K562 (cell line): ENCODE data around the gene CEMP1. TPM values are rescaled to one million over a fixed set of nuclear protein-coding genes. Genes with fewer than 3 reads are reported as not detected.

Source experiments
- DIDO1 ChIP-seq: fragments of 450-650 bp; IDR thresholded peaks from 2 replicates; pipeline ENCODE4 v1.6.1; 2016; ENCODE audit warnings: low read depth, missing biosample characterization, missing genetic modification characterization
- ELK1 ChIP-seq: sonication (generic); formaldehyde crosslinking; IDR thresholded peaks from 2 replicates; pipeline ENCODE4 v1.8.1; 2022; ENCODE audit warnings: missing genetic modification reagents
- KDM2B ChIP-seq: fragments of 250-450 bp; sonication (Bioruptor Pico); IDR thresholded peaks from 2 replicates; pipeline ENCODE4 v1.8.0; 2021; ENCODE audit warnings: mild to moderate bottlenecking, moderate library complexity
- MGA ChIP-seq: fragments of 450-650 bp; IDR thresholded peaks from 2 replicates; pipeline ENCODE4 v1.6.1; 2016; ENCODE audit warnings: mild to moderate bottlenecking, moderate library complexity
- NR0B1 ChIP-seq: fragments of 450-650 bp; IDR thresholded peaks from one replicate; pipeline ENCODE4 v1.6.1; 2018; ENCODE audit warnings: mild to moderate bottlenecking, moderate library complexity; ENCODE audit not compliant: partially characterized antibody
- PRPF4 ChIP-seq: fragments of 200-400 bp; formaldehyde crosslinking; IDR thresholded peaks from one replicate; pipeline ENCODE4 v1.6.1; 2017; ENCODE audit warnings: low read length, low read depth, mild to moderate bottlenecking; ENCODE audit not compliant: insufficient read depth, poor library complexity, severe bottlenecking
- ZNF282 ChIP-seq: sonication (generic); formaldehyde crosslinking; IDR thresholded peaks from 2 replicates; pipeline ENCODE4 v1.8.1; 2023; ENCODE audit warnings: missing genetic modification reagents
- ZNF57 ChIP-seq: fragments of 450-650 bp; formaldehyde crosslinking; IDR thresholded peaks from 2 replicates; pipeline ENCODE4 v1.4.0; 2020; ENCODE audit warnings: mild to moderate bottlenecking, moderate library complexity
- polyA plus RNA-seq, 8 experiments: library from polyadenylated mRNA; depleted of rRNA in 4 of 8; stranded (reverse) in 5 of 8; unstranded in 3 of 8; fragments of >200 nt; fragmentation: Nextera tagmentation in 2 of 8; fragmentation: Illumina TruSeq in 1 of 8; extraction: Ambion mirVana in 2 of 8; extraction: Trizol in 1 of 8; gene quantifications; 2 replicates each; pipeline versions ENCODE4 v1.2.1 to v1.2.3, GENCODE V29; 2011 to 2014; ENCODE audit warnings: inconsistent platforms in 1 of 8, missing spikeins in 1 of 8
- total RNA-seq, 7 experiments: library from RNA; depleted of rRNA in 6 of 7; stranded (reverse); fragments of >200 nt in 6 of 7; fragmentation: Illumina TruSeq in 2 of 7; extraction: Trizol in 2 of 7; gene quantifications; 2 replicates each; pipeline versions ENCODE4 v1.2.1 to v1.2.3, GENCODE V29; 2011 to 2021; ENCODE audit warnings: low replicate concordance in 1 of 7

The CEMP1 gene
- total and polyA plus RNA-seq, 9 of the 15 experiments (the other 6 are each of a cell fraction or from before 2014, with no cell fraction given): 0.05 to 0.45 TPM; not detected in 7

GRCh38 chr16:2507665-2508064, 23.5 kb downstream of the CEMP1 start (continued):
- TF ChIP-seq MGA (no peak), ZNF282 (no peak), ELK1 (no peak), DIDO1 (tag) (no peak), KDM2B (CRISPR knock-in tag) (no peak), PRPF4 (no peak), NR0B1 (no peak), ZNF57 (CRISPR knock-in tag) (no peak)
